OCI-LY1 (cell line): ENCODE data around the gene HOXB13.

Experiments used
- CTCF ChIP-seq: fragments of 200-600 bp; sonication (generic), shearing (Covaris generic); IDR thresholded peaks from 2 replicates; pipeline ENCODE4 v1.5.1; 2017; ENCODE audit warnings: mild to moderate bottlenecking, antibody characterized with exemption, low read length, moderate library complexity, mixed read lengths
- EZH2 ChIP-seq: fragments of 200-600 bp; sonication (generic), shearing (Covaris generic); IDR thresholded peaks from 2 replicates; pipeline ENCODE4 v1.8.0; 2017; ENCODE audit warnings: borderline replicate concordance, mixed run types, mild to moderate bottlenecking, antibody characterized with exemption, low read length, moderate library complexity, mixed read lengths

GRCh38 chr17:48722201-48722907 is 6.2 kb downstream of the HOXB13 start, which contains the start of gene PRAC1:
- TF ChIP-seq CTCF, result no peak
- no peak for TF ChIP-seq EZH2
